GM21447 (cell line): Measurements from ENCODE around the gene FARS2.

Source experiments
- ATAC-seq: cut with Tn5 transposase; IDR thresholded peaks from one replicate; pipeline ENCODE4 v1.9.1; 2021; ENCODE audit not compliant: unreplicated experiment

Gene FARS2

GRCh38 chr6:5459346-5459745 lies 198.0 kb downstream of the FARS2 start:
- no peak for ATAC-seq

- no peak for ATAC-seq
These were observed 200.1 kb downstream of the FARS2 start for GRCh38 chr6:5461365-5461764.

- no peak for ATAC-seq
These were observed 201.5 kb downstream of the FARS2 start for GRCh38 chr6:5462856-5463255.

GRCh38 chr6:5463690-5464089 lies 202.4 kb downstream of the FARS2 start:
- ATAC-seq, result no peak

- no peak for ATAC-seq
These were observed 203.0 kb downstream of the FARS2 start for GRCh38 chr6:5464099-5464885.

GRCh38 chr6:5466281-5467136 lies 205.2 kb downstream of the FARS2 start:
- ATAC-seq, result no peak

GRCh38 chr6:5468586-5468985 lies 207.3 kb downstream of the FARS2 start:
- no peak for ATAC-seq

- ATAC-seq, result no peak
These were observed 208.0 kb downstream of the FARS2 start for GRCh38 chr6:5469101-5469846.

GRCh38 chr6:5471044-5471443 lies 209.7 kb downstream of the FARS2 start:
- peak; percentile 81 for ATAC-seq

- ATAC-seq, result no peak
These were observed 210.5 kb downstream of the FARS2 start for GRCh38 chr6:5471637-5472398.

GRCh38 chr6:5472571-5472970 lies 211.3 kb downstream of the FARS2 start:
- no peak for ATAC-seq

GRCh38 chr6:5475779-5476178 lies 214.5 kb downstream of the FARS2 start:
- ATAC-seq, result no peak

GRCh38 chr6:5478380-5478779 lies 217.1 kb downstream of the FARS2 start:
- no peak for ATAC-seq

- no peak for ATAC-seq
These were observed 219.7 kb downstream of the FARS2 start for GRCh38 chr6:5481033-5481432.

- no peak for ATAC-seq
These were observed 220.4 kb downstream of the FARS2 start for GRCh38 chr6:5481750-5482149.

- ATAC-seq, result no peak
These were observed 221.3 kb downstream of the FARS2 start for GRCh38 chr6:5482619-5483018.

GRCh38 chr6:5484692-5485091 lies 223.4 kb downstream of the FARS2 start:
- no peak for ATAC-seq

- peak; percentile 97 for ATAC-seq
These were observed 224.9 kb downstream of the FARS2 start for GRCh38 chr6:5486214-5486613.

GRCh38 chr6:5490501-5491069 lies 229.3 kb downstream of the FARS2 start:
- ATAC-seq, result no peak

GRCh38 chr6:5492356-5492755 lies 231.0 kb downstream of the FARS2 start:
- ATAC-seq, result no peak
